Spleen (tissue), 13 donors: Measurements from ENCODE around the gene CHD1. TPM values are rescaled to one million over a fixed set of nuclear protein-coding genes. Genes with fewer than 3 reads are reported as not detected.

Source experiments
- DNase-seq: peaks from one replicate; pipeline ENCODE4 v3.0.0-alpha.2; 2020
- H3K27ac ChIP-seq, 8 donors: fragments of 200-600 bp; sonication (generic) in 7 of 8; 1 replicate in 4 of 8; 2 replicates in 4 of 8; pipeline versions ENCODE4 v1.5.0 to v1.8.0; 2016 to 2021; ENCODE audit warnings: inconsistent platforms in 4 of 8, mild to moderate bottlenecking in 4 of 8, moderate library complexity in 1 of 8
- H3K27me3 ChIP-seq, 7 donors: fragments of 200-600 bp; sonication (generic) in 6 of 7; replicated peaks in 1 of 7; 1 replicate in 4 of 7; 2 replicates in 3 of 7; pipeline versions ENCODE4 v1.5.0 to v1.8.0; 2016 to 2021; ENCODE audit warnings: inconsistent platforms in 3 of 7, mild to moderate bottlenecking in 1 of 7
- H3K36me3 ChIP-seq, 6 donors: fragments of 200-600 bp; sonication (generic) in 5 of 6; 1 replicate in 4 of 6; 2 replicates in 2 of 6; pipeline versions ENCODE4 v1.5.0 to v1.8.0; 2016 to 2021; ENCODE audit warnings: inconsistent platforms in 2 of 6
- H3K4me1 ChIP-seq, 6 donors: fragments of 200-600 bp; sonication (generic) in 5 of 6; 1 replicate in 3 of 6; 2 replicates in 3 of 6; pipeline versions ENCODE4 v1.5.0 to v1.8.0; 2016 to 2021; ENCODE audit warnings: inconsistent platforms in 3 of 6
- H3K4me3 ChIP-seq, 8 donors: fragments of 200-600 bp; sonication (generic) in 7 of 8; 1 replicate in 4 of 8; 2 replicates in 4 of 8; pipeline versions ENCODE4 v1.5.0 to v1.8.0; 2016 to 2021; ENCODE audit warnings: inconsistent platforms in 4 of 8, mild to moderate bottlenecking in 4 of 8, moderate library complexity in 2 of 8
- H3K9me3 ChIP-seq, 8 donors: fragments of 200-600 bp; sonication (generic) in 7 of 8; 1 replicate in 4 of 8; 2 replicates in 4 of 8; pipeline versions ENCODE4 v1.5.0 to v1.8.0; 2016 to 2021; ENCODE audit warnings: inconsistent platforms in 4 of 8
- CTCF ChIP-seq, 11 experiments: fragments of 200-600 bp in 7 of 11; fragments of 450-650 bp in 4 of 11; sonication (generic) in 4 of 11; IDR thresholded peaks in 8 of 11; conservative IDR thresholded peaks in 3 of 11; 1 replicate in 7 of 11; 2 replicates in 4 of 11; pipeline versions ENCODE4 v1.4.0 to v1.8.0; 2016 to 2021; ENCODE audit warnings: antibody characterized with exemption in 11 of 11, inconsistent platforms in 4 of 11, mild to moderate bottlenecking in 1 of 11
- POLR2A ChIP-seq, 3 donors: fragments of 450-650 bp; IDR thresholded peaks; one replicate each; pipeline ENCODE4 v1.5.1; 2017; ENCODE audit warnings: antibody characterized with exemption in 3 of 3, mild to moderate bottlenecking in 1 of 3
- POLR2AphosphoS5 ChIP-seq, 3 donors: sonication (generic); formaldehyde crosslinking; IDR thresholded peaks; one replicate each; pipeline ENCODE4 v1.5.1; 2017; ENCODE audit warnings: antibody characterized with exemption in 3 of 3
- WGBS, 5 donors: extraction: QIAGEN DNeasy Blood & Tissue Kit in 3 of 5; methylation state at CpG; one replicate each; pipeline versions ENCODE4 v1.1.5 to v1.1.7; 2013 to 2018; 5-methylcytosine and 5-hydroxymethylcytosine counted together
- intact Hi-C: fragments of 100-400 bp; cut with DNase I; formaldehyde crosslinking; loops from one replicate; pipeline ENCODE4 v1.15.0; 2023; ENCODE audit warnings: low total_unique reads
- long read RNA-seq, 2 donors: transcript quantifications; one replicate each; lab custom pipeline, GENCODE V29; 2026
- polyA plus RNA-seq, 3 donors: library from polyadenylated mRNA; stranded (reverse); fragments of 200-250 nt; gene quantifications; one replicate each; pipeline ENCODE4 v1.2.1, GENCODE V29; 2013
- total RNA-seq, 7 donors: library from RNA; depleted of rRNA in 3 of 7; stranded (reverse); fragments of >200 nt in 3 of 7; fragmentation: NEBNext Ultra II Directional in 4 of 7; extraction: Animal tissue kit (Norgen Biotek cat#: 25700) in 4 of 7; gene quantifications; one replicate each; pipeline versions ENCODE4 v1.1.0 to v1.2.1, GENCODE V29; 2016 to 2021
- donor health status: healthy with polysubstance abuse.
- donor health status: DM: no; HTN: no; CAD: no; lungs with moderate emphysema.
- donor health status: DM: no; HTN: no; CAD: no.
- donor health status: Bipolar disorder and iron deficiency.
- donor health status: healthy.
- donor health status: DM: no; HTN: no; CAD: no.
- donor health status: DM: yes; HTN: yes; CAD: no.

Gene CHD1
- 100 to 1,000 TPM in 2 of 7 donors, 10 to 100 TPM in 5; 58.8 to 118 (median 75.8) TPM for total RNA-seq
- polyA plus RNA-seq: 10 to 100 TPM; 17.3 to 33.3 (median 20.5) TPM
- long read RNA-seq, donor 1, transcript CHD1-205 (4 exons, 724 nt): major isoform, 5 of 10 reads
- long read RNA-seq, donor 1, partial matches to known transcripts: 0 of 10 reads
- long read RNA-seq, donor 1, other reads (novel, unspliced or antisense): 0 of 10 reads
- long read RNA-seq, donor 2, transcript CHD1-205 (4 exons, 724 nt): major isoform, 8 of 12 reads
- long read RNA-seq, donor 2, partial matches to known transcripts: 0 of 12 reads
- long read RNA-seq, donor 2, other reads (novel, unspliced or antisense): 0 of 12 reads

- H3K9me3 ChIP-seq: no peaks in the 10 kb centered on the region
- peak; percentile 99 for DNase-seq
- H3K4me3 ChIP-seq: peak within 1 kb of the TSS; percentile 58 to 92 (median 73)
- TF ChIP-seq POLR2AphosphoS5 (IDR thresholded peaks at IDR 0.05): peak; percentile 99 to 100 (median 99)
- TF ChIP-seq POLR2A (IDR thresholded peaks at IDR 0.05): peak; percentile 83 to 88 (median 87)
- TF ChIP-seq CTCF (IDR thresholded peaks at IDR 0.05 in 8 of 11, conservative IDR thresholded peaks at IDR 0.05 in 3 of 11): no peak
- H3K4me1 ChIP-seq: peaks cover 35 to 80% (median 73%) of the 10 kb centered on the region in 6 donors
- 0 to 1% (median 1%) methylated on average over 29 to 101 of the region's 101 CpGs for WGBS, 5 donors
- no peaks in the 10 kb centered on the region for H3K27me3 ChIP-seq
- peaks cover 0 to 22% (median 10%) of the 10 kb centered on the region in 6 donors for H3K36me3 ChIP-seq
- peak within 1 kb of the TSS; percentile 99 to 100 (median 100) for H3K27ac ChIP-seq
- intact Hi-C loops: loop anchor here (5.0 kb wide), 1 partner anchor 103 kb away; no protein-coding TSS in a partner anchor
Observed at GRCh38 chr5:98928873-98929709, at the start of gene CHD1. TSS of gene CHD1 (minus strand) at chr5:98929007. CDS start at chr5:98926386, 2,621 bp downstream.

GRCh38 chr5:98978528-98978927 is 49.7 kb upstream of the CHD1 start:
- Histone ChIP-seq H3K27me3 (no peaks in the 10 kb centered on the region), H3K27ac (no peak overlapping the region), H3K9me3 (no peaks in the 10 kb centered on the region), H3K4me3 (no peak overlapping the region), H3K36me3 (no peaks in the 10 kb centered on the region), H3K4me1 (peaks cover 0 to 15% (median 7%) of the 10 kb centered on the region in 6 donors)
- DNase-seq: no peak
- intact Hi-C loops: no loop called here
- 86 to 100% (median 100%) methylated on average over 1 of the region's 1 CpG for WGBS, 5 donors
- TF ChIP-seq CTCF (IDR thresholded peaks at IDR 0.05 in 8 of 11, conservative IDR thresholded peaks at IDR 0.05 in 3 of 11) (no peak), POLR2AphosphoS5 (IDR thresholded peaks at IDR 0.05) (no peak), POLR2A (IDR thresholded peaks at IDR 0.05) (no peak)

GRCh38 chr5:98977723-98978122 is 48.9 kb upstream of the CHD1 start:
- TF ChIP-seq POLR2AphosphoS5 (IDR thresholded peaks at IDR 0.05) (no peak), CTCF (IDR thresholded peaks at IDR 0.05 in 8 of 11, conservative IDR thresholded peaks at IDR 0.05 in 3 of 11) (no peak), POLR2A (IDR thresholded peaks at IDR 0.05) (no peak)
- DNase-seq: no peak
- no peaks in the 10 kb centered on the region for H3K9me3 ChIP-seq
- no peak overlapping the region for H3K4me3 ChIP-seq
- 89 to 100% (median 94%) methylated on average over 1 of the region's 1 CpG for WGBS, 5 donors
- intact Hi-C loops: no loop called here
- H3K27me3 ChIP-seq: no peaks in the 10 kb centered on the region
- H3K36me3 ChIP-seq: no peaks in the 10 kb centered on the region
- no peak overlapping the region for H3K27ac ChIP-seq
- peaks cover 0 to 15% (median 7%) of the 10 kb centered on the region in 6 donors for H3K4me1 ChIP-seq
